ENCODE data around the gene ZFYVE21. TPM values are rescaled to one million over a fixed set of nuclear protein-coding genes. Genes with fewer than 3 reads are reported as not detected.

The ZFYVE21 gene
- total RNA-seq, 1 experiment from 2014 or later = 66.2 TPM

DNA sequence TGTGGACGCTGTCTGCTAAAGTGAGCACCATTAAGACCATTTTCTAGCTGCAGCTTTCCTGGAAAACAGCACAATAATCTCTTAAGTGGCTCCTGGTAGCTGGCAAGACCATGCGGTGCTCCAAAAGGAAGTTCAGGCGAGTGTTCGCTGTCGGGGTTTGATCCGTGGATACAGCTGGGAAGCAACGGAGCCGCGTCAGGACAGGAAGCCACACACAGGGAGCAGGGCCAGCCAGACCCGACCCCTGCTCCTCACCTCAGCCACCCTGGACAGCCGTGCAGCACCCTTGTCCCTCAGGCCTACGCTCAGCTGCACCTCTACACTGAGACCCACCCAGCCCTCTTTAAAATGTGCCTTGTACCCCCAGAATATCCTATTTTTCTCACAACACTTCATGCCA is 19.4 kb downstream of the ZFYVE21 start:
- TF ChIP-seq, protein P1, sequence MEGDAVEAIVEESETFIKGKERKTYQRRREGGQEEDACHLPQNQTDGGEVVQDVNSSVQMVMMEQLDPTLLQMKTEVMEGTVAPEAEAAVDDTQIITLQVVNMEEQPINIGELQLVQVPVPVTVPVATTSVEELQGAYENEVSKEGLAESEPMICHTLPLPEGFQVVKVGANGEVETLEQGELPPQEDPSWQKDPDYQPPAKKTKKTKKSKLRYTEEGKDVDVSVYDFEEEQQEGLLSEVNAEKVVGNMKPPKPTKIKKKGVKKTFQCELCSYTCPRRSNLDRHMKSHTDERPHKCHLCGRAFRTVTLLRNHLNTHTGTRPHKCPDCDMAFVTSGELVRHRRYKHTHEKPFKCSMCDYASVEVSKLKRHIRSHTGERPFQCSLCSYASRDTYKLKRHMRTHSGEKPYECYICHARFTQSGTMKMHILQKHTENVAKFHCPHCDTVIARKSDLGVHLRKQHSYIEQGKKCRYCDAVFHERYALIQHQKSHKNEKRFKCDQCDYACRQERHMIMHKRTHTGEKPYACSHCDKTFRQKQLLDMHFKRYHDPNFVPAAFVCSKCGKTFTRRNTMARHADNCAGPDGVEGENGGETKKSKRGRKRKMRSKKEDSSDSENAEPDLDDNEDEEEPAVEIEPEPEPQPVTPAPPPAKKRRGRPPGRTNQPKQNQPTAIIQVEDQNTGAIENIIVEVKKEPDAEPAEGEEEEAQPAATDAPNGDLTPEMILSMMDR (IDR thresholded peaks at IDR 0.05; ENCODE audit: insufficient read depth in 1 of 2, low read depth in 1 of 2, low read length in 1 of 2, severe bottlenecking in 1 of 2, unreplicated experiment in 1 of 2) = no peak
- Mint-ChIP-seq H3K27me3 (ENCODE audit: insufficient read depth, unreplicated experiment) (no peaks in the 10 kb centered on the region), H3K4me1 (ENCODE audit: low read depth, unreplicated experiment) (no peaks in the 10 kb centered on the region), H3K9me3 (ENCODE audit: unreplicated experiment) (no peaks in the 10 kb centered on the region), H3K36me3 (ENCODE audit: insufficient read depth, unreplicated experiment) (peaks cover 17% of the 10 kb centered on the region), H3K4me3 (ENCODE audit: unreplicated experiment) (no peak overlapping the region), H3K27ac (ENCODE audit: unreplicated experiment) (no peak overlapping the region)
- intact Hi-C loops (cut with micrococcal nuclease; ENCODE audit: unreplicated experiment) = no loop called here
- H3K27me3 ChIP-seq (replicated peaks; ENCODE audit: control insufficient read depth, insufficient read depth, low read length) = no peaks in the 10 kb centered on the region
- DNase-seq = no peak
- H3K9me3 ChIP-seq = no peaks in the 10 kb centered on the region
- H3K4me1 ChIP-seq = no peaks in the 10 kb centered on the region
- H3K4me3 ChIP-seq (ENCODE audit: low read depth, low read length) = no peak overlapping the region
- ChIA-PET CTCF (interaction anchor here (0.6 kb wide), 1 partner anchor 77 kb away, joined by 4 read pairs; no protein-coding TSS in a partner anchor), POLR2A (no interaction called here)
- no TSS peak for BruUV-seq (replicated peaks)
- H3K36me3 ChIP-seq (ENCODE audit: control insufficient read depth, insufficient read depth, low read length) = peaks cover 5% of the 10 kb centered on the region; the same call in 1 of the 2 replicates

DNA sequence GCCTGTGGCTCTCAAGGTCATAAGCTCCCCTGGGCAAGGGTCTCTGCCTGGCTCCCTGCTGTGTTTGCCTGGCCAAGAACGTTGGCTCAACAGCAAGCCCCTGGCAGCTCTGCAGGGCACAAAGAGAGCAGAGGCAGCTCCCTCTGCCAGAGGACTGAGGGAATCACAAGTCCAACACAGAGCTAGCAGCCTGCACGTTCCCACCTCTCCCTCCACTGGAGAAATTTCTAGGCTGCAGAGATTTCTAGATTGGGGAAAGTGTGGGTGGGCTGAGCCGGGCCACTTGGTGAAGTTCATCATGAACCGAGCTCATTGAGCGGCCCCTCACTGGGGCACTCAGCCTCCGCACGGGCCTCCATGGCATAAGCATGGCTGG is 19.8 kb downstream of the ZFYVE21 start:
- Mint-ChIP-seq H3K27ac (ENCODE audit: unreplicated experiment) (no peak overlapping the region), H3K9me3 (ENCODE audit: unreplicated experiment) (no peaks in the 10 kb centered on the region), H3K36me3 (ENCODE audit: insufficient read depth, unreplicated experiment) (peaks cover 15% of the 10 kb centered on the region), H3K27me3 (ENCODE audit: insufficient read depth, unreplicated experiment) (no peaks in the 10 kb centered on the region), H3K4me1 (ENCODE audit: low read depth, unreplicated experiment) (no peaks in the 10 kb centered on the region), H3K4me3 (ENCODE audit: unreplicated experiment) (no peak overlapping the region)
- TF ChIP-seq, protein P1 (IDR thresholded peaks at IDR 0.05; ENCODE audit: insufficient read depth in 1 of 2, low read depth in 1 of 2, low read length in 1 of 2, severe bottlenecking in 1 of 2, unreplicated experiment in 1 of 2) = no peak
- Histone ChIP-seq H3K4me1 (no peaks in the 10 kb centered on the region), H3K9me3 (no peaks in the 10 kb centered on the region), H3K36me3 (ENCODE audit: control insufficient read depth, insufficient read depth, low read length) (peaks cover 5% of the 10 kb centered on the region; the same call in 1 of the 2 replicates), H3K27me3 (replicated peaks; ENCODE audit: control insufficient read depth, insufficient read depth, low read length) (no peaks in the 10 kb centered on the region), H3K4me3 (ENCODE audit: low read depth, low read length) (no peak overlapping the region)
- POLR2A ChIA-PET = no interaction called here
- no peak for DNase-seq
- no TSS peak for BruUV-seq (replicated peaks)
- CTCF ChIA-PET = interaction anchor here (0.6 kb wide), 1 partner anchor 77 kb away, joined by 4 read pairs; no protein-coding TSS in a partner anchor
- intact Hi-C loops (cut with micrococcal nuclease; ENCODE audit: unreplicated experiment) = no loop called here

DNA sequence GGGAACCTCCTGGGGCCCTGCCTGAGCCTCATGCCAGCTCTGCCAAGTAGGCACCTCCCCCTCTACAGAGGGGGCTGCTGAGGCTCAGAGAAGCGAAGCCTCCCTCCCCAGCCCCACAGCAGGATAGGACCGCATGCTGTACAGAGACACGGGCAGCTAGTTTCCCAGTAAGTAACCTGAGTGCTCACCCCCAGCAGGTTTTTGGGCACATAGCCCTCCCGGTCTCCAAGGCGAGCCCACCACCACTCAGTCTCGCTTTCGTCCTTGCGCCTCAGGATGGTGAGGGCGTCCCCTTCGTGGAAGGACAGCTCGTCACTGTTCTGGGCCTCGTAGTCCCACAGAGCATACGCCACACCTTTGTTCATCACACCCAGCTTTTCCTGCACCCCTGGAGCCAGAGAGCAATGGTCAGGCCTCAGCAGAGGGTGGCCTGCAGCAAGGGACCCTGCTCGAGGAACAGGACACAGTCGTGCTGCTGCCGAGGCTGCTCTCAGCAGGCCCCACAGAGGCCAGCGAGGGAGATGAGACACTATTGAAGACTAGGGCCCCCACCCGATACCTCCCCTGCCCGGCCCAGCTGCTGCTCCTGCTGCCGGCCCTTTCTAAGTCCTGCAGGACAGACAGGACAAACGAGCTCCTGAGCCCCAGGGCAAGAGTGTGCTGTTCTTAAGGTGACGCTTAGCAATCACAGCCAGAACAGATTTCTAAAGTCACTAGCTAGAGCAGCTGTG is 20.4 kb downstream of the ZFYVE21 start:
- H3K4me1 Mint-ChIP-seq (ENCODE audit: low read depth, unreplicated experiment) = no peaks in the 10 kb centered on the region
- POLR2A ChIA-PET = no interaction called here
- peak in 1 of 2 experiments; percentile 32 for DNase-seq
- no peaks in the 10 kb centered on the region for H3K9me3 Mint-ChIP-seq (ENCODE audit: unreplicated experiment)
- H3K4me3 Mint-ChIP-seq (ENCODE audit: unreplicated experiment) = no peak overlapping the region
- no peaks in the 10 kb centered on the region for H3K27me3 ChIP-seq (replicated peaks; ENCODE audit: control insufficient read depth, insufficient read depth, low read length)
- CTCF ChIA-PET = no interaction called here
- peaks cover 5% of the 10 kb centered on the region; the same call in 1 of the 2 replicates for H3K36me3 ChIP-seq (ENCODE audit: control insufficient read depth, insufficient read depth, low read length)
- H3K4me3 ChIP-seq (ENCODE audit: low read depth, low read length) = no peak overlapping the region
- H3K27me3 Mint-ChIP-seq (ENCODE audit: insufficient read depth, unreplicated experiment) = no peaks in the 10 kb centered on the region
- H3K4me1 ChIP-seq = no peaks in the 10 kb centered on the region
- H3K36me3 Mint-ChIP-seq (ENCODE audit: insufficient read depth, unreplicated experiment) = peaks cover 9% of the 10 kb centered on the region
- H3K9me3 ChIP-seq = no peaks in the 10 kb centered on the region
- no TSS peak for BruUV-seq (replicated peaks)
- TF ChIP-seq, protein P1 (IDR thresholded peaks at IDR 0.05; ENCODE audit: insufficient read depth in 1 of 2, low read depth in 1 of 2, low read length in 1 of 2, severe bottlenecking in 1 of 2, unreplicated experiment in 1 of 2) = no peak
- no peak overlapping the region for H3K27ac Mint-ChIP-seq (ENCODE audit: unreplicated experiment)
- intact Hi-C loops (cut with micrococcal nuclease; ENCODE audit: unreplicated experiment) = no loop called here

Data from Caco-2 (cell line).